HEK293 (cell line): ENCODE results near the gene SLC4A1.
A peak's percentile ranks its signal among the peaks of the same experiment; 100 is the strongest.

Experiments used
- BCL11A ChIP-seq: fragments of 450-650 bp; formaldehyde crosslinking; IDR thresholded peaks from 2 replicates; pipeline ENCODE4 v1.5.1; 2016; ENCODE audit warnings: low read depth, missing biosample characterization, missing genetic modification characterization
- HOXA7 ChIP-seq: sonication (generic); formaldehyde crosslinking; IDR thresholded peaks from 2 replicates; pipeline ENCODE4 v1.8.1; 2022; ENCODE audit warnings: missing genetic modification reagents, borderline replicate concordance
- KLF9 ChIP-seq: fragments of 450-650 bp; formaldehyde crosslinking; IDR thresholded peaks from 2 replicates; pipeline ENCODE4 v1.5.1; 2016; ENCODE audit warnings: missing biosample characterization, missing genetic modification characterization, low read depth
- SCRT2 ChIP-seq: fragments of 450-650 bp; formaldehyde crosslinking; IDR thresholded peaks from 2 replicates; pipeline ENCODE4 v1.5.1; 2016; ENCODE audit warnings: missing biosample characterization, missing genetic modification characterization
- TCF7L2 ChIP-seq: IDR thresholded peaks from 2 replicates; pipeline ENCODE4 v1.6.1; 2011; ENCODE audit warnings: low read depth, mild to moderate bottlenecking, inconsistent platforms, low read length, moderate library complexity, borderline replicate concordance
- ZBTB17 ChIP-seq: fragments of 450-650 bp; formaldehyde crosslinking; IDR thresholded peaks from 2 replicates; pipeline ENCODE4 v1.5.1; 2016; ENCODE audit warnings: missing biosample characterization, missing genetic modification characterization
- ZEB2 ChIP-seq: fragments of 450-650 bp; formaldehyde crosslinking; IDR thresholded peaks from 2 replicates; pipeline ENCODE4 v1.5.1; 2016; ENCODE audit warnings: missing biosample characterization, missing genetic modification characterization
- ZNF140 ChIP-seq: fragments of 450-650 bp; formaldehyde crosslinking; IDR thresholded peaks from 2 replicates; pipeline ENCODE4 v1.5.1; 2016; ENCODE audit warnings: missing biosample characterization, missing genetic modification characterization
- ZNF146 ChIP-seq: fragments of 450-650 bp; formaldehyde crosslinking; IDR thresholded peaks from 2 replicates; pipeline ENCODE4 v1.5.1; 2016; ENCODE audit warnings: missing biosample characterization, missing genetic modification characterization
- ZNF155 ChIP-seq: fragments of 450-650 bp; formaldehyde crosslinking; IDR thresholded peaks from 2 replicates; pipeline ENCODE4 v1.5.1; 2016; ENCODE audit warnings: missing biosample characterization, missing genetic modification characterization
- ZNF169 ChIP-seq: fragments of 450-650 bp; formaldehyde crosslinking; IDR thresholded peaks from 2 replicates; pipeline ENCODE4 v1.5.1; 2016; ENCODE audit warnings: missing biosample characterization, missing genetic modification characterization
- ZNF266 ChIP-seq: fragments of 450-650 bp; formaldehyde crosslinking; IDR thresholded peaks from 2 replicates; pipeline ENCODE4 v1.5.1; 2016; ENCODE audit warnings: missing biosample characterization, missing genetic modification characterization, low read depth
- ZNF391 ChIP-seq: fragments of 450-650 bp; formaldehyde crosslinking; IDR thresholded peaks from 2 replicates; pipeline ENCODE4 v1.5.1; 2016; ENCODE audit warnings: low read depth, missing biosample characterization, missing genetic modification characterization, borderline replicate concordance
- ZNF473 ChIP-seq: fragments of 450-650 bp; formaldehyde crosslinking; IDR thresholded peaks from 2 replicates; pipeline ENCODE4 v1.5.1; 2017; ENCODE audit warnings: missing biosample characterization, missing genetic modification characterization
- ZNF514 ChIP-seq: fragments of 450-650 bp; formaldehyde crosslinking; IDR thresholded peaks from 2 replicates; pipeline ENCODE4 v1.5.1; 2016; ENCODE audit warnings: missing biosample characterization, missing genetic modification characterization
- ZNF530 ChIP-seq: fragments of 450-650 bp; formaldehyde crosslinking; IDR thresholded peaks from 2 replicates; pipeline ENCODE4 v1.5.1; 2016; ENCODE audit warnings: low read depth, missing biosample characterization, missing genetic modification characterization
- ZNF544 ChIP-seq: fragments of 450-650 bp; formaldehyde crosslinking; IDR thresholded peaks from 2 replicates; pipeline ENCODE4 v1.5.0; 2017; ENCODE audit warnings: missing biosample characterization, missing genetic modification characterization
- ZNF561 ChIP-seq: fragments of 450-650 bp; IDR thresholded peaks from 2 replicates; pipeline ENCODE4 v1.5.1; 2018; ENCODE audit warnings: missing biosample characterization, missing genetic modification characterization, borderline replicate concordance
- ZNF585B ChIP-seq: fragments of 450-650 bp; formaldehyde crosslinking; IDR thresholded peaks from 2 replicates; pipeline ENCODE4 v1.5.1; 2016; ENCODE audit warnings: missing biosample characterization, missing genetic modification characterization
- ZNF629 ChIP-seq: fragments of 450-650 bp; formaldehyde crosslinking; IDR thresholded peaks from 2 replicates; pipeline ENCODE4 v1.5.1; 2017; ENCODE audit warnings: missing biosample characterization, missing genetic modification characterization
- ZNF707 ChIP-seq: fragments of 450-650 bp; formaldehyde crosslinking; IDR thresholded peaks from 2 replicates; pipeline ENCODE4 v1.5.1; 2016; ENCODE audit warnings: missing biosample characterization, missing genetic modification characterization
- TF ChIP-seq, protein P1 (sequence below): fragments of 450-650 bp; formaldehyde crosslinking; IDR thresholded peaks from 2 replicates; pipeline ENCODE4 v1.5.0; 2017; ENCODE audit warnings: missing biosample characterization, missing genetic modification characterization, borderline replicate concordance
- TF ChIP-seq, protein P2 (sequence below): fragments of 450-650 bp; formaldehyde crosslinking; IDR thresholded peaks from 2 replicates; pipeline ENCODE4 v1.5.1; 2016; ENCODE audit warnings: missing biosample characterization, missing genetic modification characterization
- TF ChIP-seq, protein P3 (sequence below): fragments of 450-650 bp; formaldehyde crosslinking; IDR thresholded peaks from 2 replicates; pipeline ENCODE4 v1.5.1; 2016; ENCODE audit warnings: missing biosample characterization, missing genetic modification characterization
- TF ChIP-seq, protein P4 (sequence below): fragments of 450-650 bp; formaldehyde crosslinking; IDR thresholded peaks from 2 replicates; pipeline ENCODE4 v1.5.1; 2017; ENCODE audit warnings: missing biosample characterization, mild to moderate bottlenecking, missing genetic modification characterization, moderate library complexity
- TF ChIP-seq, protein P5 (sequence below): fragments of 450-650 bp; formaldehyde crosslinking; IDR thresholded peaks from 2 replicates; pipeline ENCODE4 v1.5.1; 2016; ENCODE audit warnings: missing biosample characterization, missing genetic modification characterization
- TF ChIP-seq, protein P6 (sequence below): fragments of 450-650 bp; IDR thresholded peaks from 2 replicates; pipeline ENCODE4 v1.5.1; 2018; ENCODE audit warnings: missing biosample characterization, missing genetic modification characterization
- TF ChIP-seq, protein P7 (sequence below): fragments of 450-650 bp; formaldehyde crosslinking; IDR thresholded peaks from 2 replicates; pipeline ENCODE4 v1.5.1; 2016; ENCODE audit warnings: missing biosample characterization, missing genetic modification characterization

SLC4A1 gene

DNA sequence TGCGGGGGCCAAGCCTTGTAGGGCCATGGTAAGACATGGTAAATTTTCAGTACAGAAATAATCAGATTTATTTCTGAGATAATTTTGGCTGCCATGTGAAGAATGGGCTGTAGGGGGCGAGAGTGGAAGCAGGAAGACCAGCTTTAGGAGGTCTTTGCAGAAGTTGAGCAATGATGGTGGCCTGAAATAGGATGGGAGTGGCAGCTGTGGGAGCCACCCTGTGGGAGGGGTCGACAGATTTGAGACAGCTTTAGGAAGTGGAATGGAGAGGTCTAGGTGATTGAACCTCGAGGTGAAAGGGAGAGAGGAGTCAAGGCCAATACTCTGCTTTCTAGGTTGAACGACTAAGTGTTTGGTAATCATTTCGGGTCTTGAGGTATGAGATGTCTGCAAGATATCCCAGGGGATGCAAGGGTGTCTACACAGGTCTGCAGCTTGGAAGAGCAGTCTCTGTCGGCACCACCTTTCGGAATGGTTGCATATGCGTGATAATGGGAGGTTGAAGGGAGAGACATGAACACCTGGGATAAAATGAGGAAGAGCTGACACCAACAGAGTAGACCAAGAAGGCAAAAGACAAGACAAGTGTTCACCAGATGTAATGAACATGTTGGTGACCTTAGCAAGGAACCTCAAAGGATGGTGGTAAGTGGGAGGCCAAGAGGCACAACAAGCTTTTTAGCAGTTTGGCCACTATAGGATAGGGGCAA lies 64.0 kb downstream of the SLC4A1 start (continued):
- TF ChIP-seq, protein P1, sequence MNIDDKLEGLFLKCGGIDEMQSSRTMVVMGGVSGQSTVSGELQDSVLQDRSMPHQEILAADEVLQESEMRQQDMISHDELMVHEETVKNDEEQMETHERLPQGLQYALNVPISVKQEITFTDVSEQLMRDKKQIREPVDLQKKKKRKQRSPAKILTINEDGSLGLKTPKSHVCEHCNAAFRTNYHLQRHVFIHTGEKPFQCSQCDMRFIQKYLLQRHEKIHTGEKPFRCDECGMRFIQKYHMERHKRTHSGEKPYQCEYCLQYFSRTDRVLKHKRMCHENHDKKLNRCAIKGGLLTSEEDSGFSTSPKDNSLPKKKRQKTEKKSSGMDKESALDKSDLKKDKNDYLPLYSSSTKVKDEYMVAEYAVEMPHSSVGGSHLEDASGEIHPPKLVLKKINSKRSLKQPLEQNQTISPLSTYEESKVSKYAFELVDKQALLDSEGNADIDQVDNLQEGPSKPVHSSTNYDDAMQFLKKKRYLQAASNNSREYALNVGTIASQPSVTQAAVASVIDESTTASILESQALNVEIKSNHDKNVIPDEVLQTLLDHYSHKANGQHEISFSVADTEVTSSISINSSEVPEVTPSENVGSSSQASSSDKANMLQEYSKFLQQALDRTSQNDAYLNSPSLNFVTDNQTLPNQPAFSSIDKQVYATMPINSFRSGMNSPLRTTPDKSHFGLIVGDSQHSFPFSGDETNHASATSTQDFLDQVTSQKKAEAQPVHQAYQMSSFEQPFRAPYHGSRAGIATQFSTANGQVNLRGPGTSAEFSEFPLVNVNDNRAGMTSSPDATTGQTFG, result no peak
- TF ChIP-seq, protein P2, sequence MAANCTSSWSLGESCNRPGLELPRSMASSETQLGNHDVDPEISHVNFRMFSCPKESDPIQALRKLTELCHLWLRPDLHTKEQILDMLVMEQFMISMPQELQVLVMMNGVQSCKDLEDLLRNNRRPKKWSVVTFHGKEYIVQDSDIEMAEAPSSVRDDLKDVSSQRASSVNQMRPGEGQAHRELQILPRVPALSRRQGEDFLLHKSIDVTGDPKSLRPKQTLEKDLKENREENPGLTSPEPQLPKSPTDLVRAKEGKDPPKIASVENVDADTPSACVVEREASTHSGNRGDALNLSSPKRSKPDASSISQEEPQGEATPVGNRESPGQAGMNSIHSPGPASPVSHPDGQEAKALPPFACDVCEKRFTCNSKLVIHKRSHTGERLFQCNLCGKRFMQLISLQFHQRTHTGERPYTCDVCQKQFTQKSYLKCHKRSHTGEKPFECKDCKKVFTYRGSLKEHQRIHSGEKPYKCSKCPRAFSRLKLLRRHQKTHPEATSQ (tag by site-specific recombination), result no peak
- TF ChIP-seq ZNF707 (tag by site-specific recombination) (no peak), ZNF391 (no peak), TCF7L2 (no peak), SCRT2 (tag by site-specific recombination) (no peak), ZBTB17 (peak; percentile 57; the same call in 1 of the 2 replicates), ZNF629 (tag by site-specific recombination) (no peak), ZNF169 (tag by site-specific recombination) (no peak), ZNF473 (tag by site-specific recombination) (no peak), ZNF140 (tag by site-specific recombination) (no peak), BCL11A (no peak), ZNF266 (tag by site-specific recombination) (no peak), KLF9 (tag by site-specific recombination) (peak; percentile 55), ZNF146 (no peak), ZNF530 (tag by site-specific recombination) (no peak), ZNF514 (tag by site-specific recombination) (no peak), ZNF561 (no peak), ZNF155 (tag by site-specific recombination) (no peak), HOXA7 (CRISPR knock-in tag) (no peak), ZNF544 (tag by site-specific recombination) (no peak), ZNF585B (tag by site-specific recombination) (no peak; the same call in 1 of the 2 replicates), ZEB2 (tag by site-specific recombination) (no peak)
- TF ChIP-seq, protein P3, sequence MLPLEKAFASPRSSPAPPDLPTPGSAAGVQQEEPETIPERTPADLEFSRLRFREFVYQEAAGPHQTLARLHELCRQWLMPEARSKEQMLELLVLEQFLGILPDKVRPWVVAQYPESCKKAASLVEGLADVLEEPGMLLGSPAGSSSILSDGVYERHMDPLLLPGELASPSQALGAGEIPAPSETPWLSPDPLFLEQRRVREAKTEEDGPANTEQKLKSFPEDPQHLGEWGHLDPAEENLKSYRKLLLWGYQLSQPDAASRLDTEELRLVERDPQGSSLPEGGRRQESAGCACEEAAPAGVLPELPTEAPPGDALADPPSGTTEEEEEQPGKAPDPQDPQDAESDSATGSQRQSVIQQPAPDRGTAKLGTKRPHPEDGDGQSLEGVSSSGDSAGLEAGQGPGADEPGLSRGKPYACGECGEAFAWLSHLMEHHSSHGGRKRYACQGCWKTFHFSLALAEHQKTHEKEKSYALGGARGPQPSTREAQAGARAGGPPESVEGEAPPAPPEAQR (tag by site-specific recombination), result no peak
- TF ChIP-seq, protein P4, sequence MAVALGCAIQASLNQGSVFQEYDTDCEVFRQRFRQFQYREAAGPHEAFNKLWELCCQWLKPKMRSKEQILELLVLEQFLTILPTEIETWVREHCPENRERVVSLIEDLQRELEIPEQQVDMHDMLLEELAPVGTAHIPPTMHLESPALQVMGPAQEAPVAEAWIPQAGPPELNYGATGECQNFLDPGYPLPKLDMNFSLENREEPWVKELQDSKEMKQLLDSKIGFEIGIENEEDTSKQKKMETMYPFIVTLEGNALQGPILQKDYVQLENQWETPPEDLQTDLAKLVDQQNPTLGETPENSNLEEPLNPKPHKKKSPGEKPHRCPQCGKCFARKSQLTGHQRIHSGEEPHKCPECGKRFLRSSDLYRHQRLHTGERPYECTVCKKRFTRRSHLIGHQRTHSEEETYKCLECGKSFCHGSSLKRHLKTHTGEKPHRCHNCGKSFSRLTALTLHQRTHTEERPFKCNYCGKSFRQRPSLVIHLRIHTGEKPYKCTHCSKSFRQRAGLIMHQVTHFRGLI, result no peak
- TF ChIP-seq, protein P5, sequence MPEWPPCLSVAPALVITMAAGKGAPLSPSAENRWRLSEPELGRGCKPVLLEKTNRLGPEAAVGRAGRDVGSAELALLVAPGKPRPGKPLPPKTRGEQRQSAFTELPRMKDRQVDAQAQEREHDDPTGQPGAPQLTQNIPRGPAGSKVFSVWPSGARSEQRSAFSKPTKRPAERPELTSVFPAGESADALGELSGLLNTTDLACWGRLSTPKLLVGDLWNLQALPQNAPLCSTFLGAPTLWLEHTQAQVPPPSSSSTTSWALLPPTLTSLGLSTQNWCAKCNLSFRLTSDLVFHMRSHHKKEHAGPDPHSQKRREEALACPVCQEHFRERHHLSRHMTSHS, result no peak
- TF ChIP-seq, protein P6, sequence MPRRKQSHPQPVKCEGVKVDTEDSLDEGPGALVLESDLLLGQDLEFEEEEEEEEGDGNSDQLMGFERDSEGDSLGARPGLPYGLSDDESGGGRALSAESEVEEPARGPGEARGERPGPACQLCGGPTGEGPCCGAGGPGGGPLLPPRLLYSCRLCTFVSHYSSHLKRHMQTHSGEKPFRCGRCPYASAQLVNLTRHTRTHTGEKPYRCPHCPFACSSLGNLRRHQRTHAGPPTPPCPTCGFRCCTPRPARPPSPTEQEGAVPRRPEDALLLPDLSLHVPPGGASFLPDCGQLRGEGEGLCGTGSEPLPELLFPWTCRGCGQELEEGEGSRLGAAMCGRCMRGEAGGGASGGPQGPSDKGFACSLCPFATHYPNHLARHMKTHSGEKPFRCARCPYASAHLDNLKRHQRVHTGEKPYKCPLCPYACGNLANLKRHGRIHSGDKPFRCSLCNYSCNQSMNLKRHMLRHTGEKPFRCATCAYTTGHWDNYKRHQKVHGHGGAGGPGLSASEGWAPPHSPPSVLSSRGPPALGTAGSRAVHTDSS (tag by site-specific recombination), result no peak
- TF ChIP-seq, protein P7, sequence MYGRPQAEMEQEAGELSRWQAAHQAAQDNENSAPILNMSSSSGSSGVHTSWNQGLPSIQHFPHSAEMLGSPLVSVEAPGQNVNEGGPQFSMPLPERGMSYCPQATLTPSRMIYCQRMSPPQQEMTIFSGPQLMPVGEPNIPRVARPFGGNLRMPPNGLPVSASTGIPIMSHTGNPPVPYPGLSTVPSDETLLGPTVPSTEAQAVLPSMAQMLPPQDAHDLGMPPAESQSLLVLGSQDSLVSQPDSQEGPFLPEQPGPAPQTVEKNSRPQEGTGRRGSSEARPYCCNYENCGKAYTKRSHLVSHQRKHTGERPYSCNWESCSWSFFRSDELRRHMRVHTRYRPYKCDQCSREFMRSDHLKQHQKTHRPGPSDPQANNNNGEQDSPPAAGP (tag by site-specific recombination), result no peak
